Regular cardiac myocyte (primary cell): ENCODE results near the gene FXYD4. TPM values are rescaled to one million over a fixed set of nuclear protein-coding genes. Genes with fewer than 3 reads are reported as not detected.

Source experiments
- total RNA-seq: library from RNA; depleted of rRNA; stranded (reverse); fragments of >200 nt; gene quantifications from 2 replicates; pipeline ENCODE4 v1.2.3, GENCODE V29; 2014

FXYD4 gene, protein sequence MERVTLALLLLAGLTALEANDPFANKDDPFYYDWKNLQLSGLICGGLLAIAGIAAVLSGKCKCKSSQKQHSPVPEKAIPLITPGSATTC
- total RNA-seq = not detected in 2 replicates

DNA sequence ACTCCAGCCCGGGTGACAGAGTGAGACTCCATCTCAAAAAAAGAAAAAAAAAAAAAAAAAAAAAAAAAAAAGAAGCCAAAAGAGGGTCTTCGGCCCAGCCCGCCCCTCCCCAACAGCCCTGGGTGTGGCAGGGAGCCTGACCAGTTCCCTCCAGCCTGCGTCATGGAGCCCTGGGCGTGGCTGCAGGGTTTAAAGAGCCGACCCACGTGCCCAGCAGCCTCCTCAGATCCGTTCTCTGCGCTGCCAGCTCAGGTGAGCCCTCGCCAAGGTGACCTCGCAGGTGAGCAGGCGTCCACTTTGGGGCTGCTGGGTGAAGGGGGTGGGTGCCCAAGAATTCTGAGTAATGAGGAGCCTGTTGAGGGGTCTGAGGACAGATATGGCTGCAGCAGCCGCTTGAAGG, at the start of gene FXYD4:
Gene FXYD4, plus strand, starts transcription at position 219 of the 400 bp plus-strand sequence. CDS start 2,111 bp downstream, outside the sequence.

DNA sequence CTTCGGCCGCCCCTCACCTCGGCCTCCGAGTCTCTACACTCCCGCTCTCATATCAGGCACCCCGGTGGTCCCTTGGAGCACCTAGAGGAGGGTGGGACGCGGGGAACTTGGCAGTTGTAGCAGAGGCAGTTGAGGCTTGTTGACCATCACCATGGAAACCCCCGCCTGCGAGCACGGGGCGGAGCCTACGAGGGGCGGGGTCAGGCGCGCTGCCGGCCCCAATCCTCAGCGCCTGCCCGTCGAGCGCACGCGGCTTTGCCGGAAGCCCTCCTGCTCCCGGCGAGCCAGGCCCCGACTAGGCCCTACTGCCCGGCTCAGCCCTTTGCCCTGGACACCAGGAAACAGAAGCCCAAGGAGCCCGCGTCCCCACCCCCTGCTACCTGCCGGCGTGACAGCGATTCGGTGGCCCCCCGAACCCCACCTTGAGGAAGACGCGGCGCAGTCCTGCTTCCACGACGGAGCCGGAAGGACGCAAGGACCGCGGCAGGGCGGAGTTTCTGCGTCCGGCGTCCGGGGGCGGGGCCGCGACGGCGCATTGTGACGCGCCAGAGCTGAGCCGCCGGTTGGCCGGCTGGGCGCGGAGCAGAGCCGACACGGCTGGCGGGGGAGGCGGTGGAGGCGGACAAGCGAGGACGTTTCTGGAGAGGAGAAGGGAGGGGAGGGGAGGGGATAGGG, 37.4 kb downstream of the FXYD4 start, which contains the start of gene HNRNPF:
Gene HNRNPF, minus strand, starts transcription at position 477 of the 675 bp plus-strand sequence. CDS start 21,302 bp downstream, outside the sequence.

Other genes starting within 250 kb of the FXYD4 start
- 41.2 and 44.0 TPM in 2 replicates for gene CSGALNACT2, start 233.2 kb upstream of the FXYD4 start, total RNA-seq
- 0.77 and 2.0 TPM in 2 replicates for gene RASGEF1A, start 104.6 kb upstream of the FXYD4 start, total RNA-seq
- gene HNRNPF, start 37.5 kb downstream of the FXYD4 start, total RNA-seq = 167 and 334 TPM in 2 replicates
- 2.5 and 4.5 TPM in 2 replicates for gene ZNF487, start 65.5 kb downstream of the FXYD4 start, total RNA-seq
- 7.0 and 12.1 TPM in 2 replicates for gene ZNF239, start 203.0 kb downstream of the FXYD4 start, total RNA-seq
- 3.6 and 4.8 TPM in 2 replicates for gene ZNF485, start 234.8 kb downstream of the FXYD4 start, total RNA-seq